CD8-positive, alpha-beta memory T cell (primary cell): ENCODE data around the gene GABRA4. TPM values are rescaled to one million over a fixed set of nuclear protein-coding genes. Genes with fewer than 3 reads are reported as not detected.
A peak's percentile ranks its signal among the peaks of the same experiment; 100 is the strongest.

Experiments
- CTCF ChIA-PET: fragments of 350-600 bp; sonication (Branson Sonifier 250); formaldehyde crosslinking; loops from one replicate; lab custom pipeline; 2021; ENCODE audit warnings: antibody characterized with exemption; lab: Charles Lee
- POLR2A ChIA-PET: fragments of 350-600 bp; sonication (Branson Sonifier 250); formaldehyde crosslinking; loops from one replicate; lab custom pipeline; 2021; ENCODE audit warnings: antibody characterized with exemption; lab: Charles Lee
- DNase-seq, 5 donors: peaks; one replicate each; pipeline versions ENCODE4 v3.0.0 to v3.0.0-alpha.2; 2020 to 2022; ENCODE audit warnings: mixed read lengths in 1 of 5
- H3K27ac ChIP-seq: one replicate; pipeline ENCODE4 v1.7.0; 2013; ENCODE audit warnings: low read depth, mild to moderate bottlenecking, low read length, moderate library complexity
- H3K27me3 ChIP-seq: 2 replicates; pipeline ENCODE4 v1.7.0; 2013; ENCODE audit warnings: low read length, mild to moderate bottlenecking; ENCODE audit not compliant: insufficient read depth, poor library complexity, severe bottlenecking
- H3K36me3 ChIP-seq: 2 replicates; pipeline ENCODE4 v1.7.0; 2013; ENCODE audit warnings: mild to moderate bottlenecking, low read length, moderate library complexity; ENCODE audit not compliant: insufficient read depth
- H3K4me1 ChIP-seq: 2 replicates; pipeline ENCODE4 v1.7.0; 2013; ENCODE audit warnings: mild to moderate bottlenecking, low read length, moderate library complexity; ENCODE audit not compliant: insufficient read depth
- H3K4me3 ChIP-seq: 2 replicates; pipeline ENCODE4 v1.7.0; 2013; ENCODE audit warnings: mild to moderate bottlenecking, low read length
- H3K9me3 ChIP-seq: 2 replicates; pipeline ENCODE4 v1.7.0; 2013; ENCODE audit warnings: mild to moderate bottlenecking, low read length
- H3K27ac Mint-ChIP-seq, 8 donors: one replicate each; pipeline ENCODE4 v1.8.0; 2020 to 2021; ENCODE audit warnings: mixed read lengths in 8 of 8, mild to moderate bottlenecking in 6 of 8, inconsistent platforms in 3 of 8, moderate library complexity in 3 of 8
- H3K27me3 Mint-ChIP-seq, 2 donors: one replicate each; pipeline ENCODE4 v1.8.0; 2020 to 2021; ENCODE audit warnings: mixed read lengths in 2 of 2, mild to moderate bottlenecking in 1 of 2, moderate library complexity in 1 of 2
- H3K36me3 Mint-ChIP-seq, 3 donors: one replicate each; pipeline ENCODE4 v1.8.0; 2020 to 2021; ENCODE audit warnings: mixed read lengths in 3 of 3, inconsistent platforms in 1 of 3, mild to moderate bottlenecking in 1 of 3
- H3K4me1 Mint-ChIP-seq, 3 donors: one replicate each; pipeline ENCODE4 v1.8.0; 2020 to 2021; ENCODE audit warnings: mixed read lengths in 3 of 3, inconsistent platforms in 1 of 3, mild to moderate bottlenecking in 1 of 3
- H3K4me3 Mint-ChIP-seq, 7 donors: one replicate each; pipeline ENCODE4 v1.8.0; 2020 to 2021; ENCODE audit warnings: mixed read lengths in 7 of 7, mild to moderate bottlenecking in 6 of 7, moderate library complexity in 4 of 7, inconsistent platforms in 2 of 7
- H3K9me3 Mint-ChIP-seq, 5 donors: one replicate each; pipeline ENCODE4 v1.8.0; 2020 to 2022; ENCODE audit warnings: mixed read lengths in 5 of 5, mild to moderate bottlenecking in 3 of 5, moderate library complexity in 2 of 5, inconsistent platforms in 1 of 5
- polyA plus RNA-seq: library from polyadenylated mRNA; unstranded; fragments of 300-500 nt; fragmentation: Illumina TruSeq; gene quantifications from one replicate; pipeline ENCODE4 v1.2.3, GENCODE V29; 2021
- total RNA-seq, 2 experiments: library from RNA; stranded (reverse); gene quantifications; one replicate each; pipeline ENCODE4 v1.2.3, GENCODE V29; 2021

GABRA4 gene
- total RNA-seq: not detected
- polyA plus RNA-seq: not detected

DNA sequence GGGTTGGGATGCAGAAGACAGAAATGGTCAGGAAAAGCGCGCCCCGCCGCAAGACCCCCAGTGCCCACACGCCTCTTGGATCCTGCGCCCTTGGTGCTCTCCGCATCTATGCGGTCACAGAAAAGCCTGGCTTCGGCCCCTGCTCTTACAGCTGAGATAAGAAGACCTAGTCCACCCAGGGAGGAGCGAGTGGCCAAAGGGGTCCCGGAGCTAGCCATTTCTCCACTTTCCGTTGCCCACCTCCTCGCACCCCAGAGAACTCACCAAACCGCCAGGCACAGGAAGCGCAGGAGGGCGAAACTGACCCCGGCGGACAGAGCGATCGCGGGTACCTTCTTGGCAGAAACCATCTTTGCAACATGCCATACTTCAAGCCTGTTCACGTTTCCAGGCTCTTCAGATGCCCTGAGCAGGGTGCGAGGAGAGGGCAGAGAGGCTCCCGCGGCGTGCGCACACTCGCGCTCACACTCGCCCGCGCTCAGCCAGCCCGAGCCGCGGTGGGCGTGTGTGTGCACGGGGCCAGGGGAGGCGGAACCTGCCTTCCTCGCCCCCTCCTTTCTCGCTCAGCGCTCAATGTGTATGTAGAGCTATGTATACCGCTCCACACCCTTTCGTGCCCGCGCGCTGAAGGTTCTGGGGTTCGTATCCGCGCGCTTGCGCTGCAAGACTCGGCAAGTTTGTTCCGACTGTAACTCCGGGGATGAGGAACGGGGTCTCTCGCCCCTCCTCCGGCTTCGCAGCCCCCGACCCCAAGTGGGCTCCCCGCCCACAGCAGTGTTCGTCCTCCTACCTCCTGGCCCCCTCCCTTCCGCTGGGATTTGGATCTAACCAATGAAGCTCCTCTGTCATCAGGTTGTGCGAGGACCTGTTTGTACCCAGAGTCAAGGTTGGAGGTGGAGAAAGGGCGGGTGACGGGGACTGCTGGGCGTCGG lies at the start of gene GABRA4:
Gene GABRA4, minus strand, starts transcription at position 507 of the 932 bp plus-strand sequence. Its CDS starts 157 bp downstream, at position 350.
- no peaks in the 10 kb centered on the region for H3K4me1 ChIP-seq
- no peak within 1 kb of the TSS for H3K4me3 ChIP-seq
- H3K9me3 ChIP-seq: no peaks in the 10 kb centered on the region
- POLR2A ChIA-PET: no interaction called here
- Mint-ChIP-seq H3K27me3 (peaks cover 29 to 64% of the 10 kb centered on the region in 2 donors), H3K36me3 (no peaks in the 10 kb centered on the region), H3K4me3 (peak within 1 kb of the TSS in 6 of 7 donors; percentile 29 to 79 (median 67)), H3K27ac (no peak within 1 kb of the TSS), H3K4me1 (peaks cover 7 to 22% (median 16%) of the 10 kb centered on the region in 3 donors), H3K9me3 (peaks cover 0 to 3% (median 0%) of the 10 kb centered on the region in 5 donors)
- no peaks in the 10 kb centered on the region for H3K36me3 ChIP-seq
- DNase-seq: no peak
- peaks cover 5% of the 10 kb centered on the region for H3K27me3 ChIP-seq
- CTCF ChIA-PET: no interaction called here
- H3K27ac ChIP-seq: no peak within 1 kb of the TSS

DNA sequence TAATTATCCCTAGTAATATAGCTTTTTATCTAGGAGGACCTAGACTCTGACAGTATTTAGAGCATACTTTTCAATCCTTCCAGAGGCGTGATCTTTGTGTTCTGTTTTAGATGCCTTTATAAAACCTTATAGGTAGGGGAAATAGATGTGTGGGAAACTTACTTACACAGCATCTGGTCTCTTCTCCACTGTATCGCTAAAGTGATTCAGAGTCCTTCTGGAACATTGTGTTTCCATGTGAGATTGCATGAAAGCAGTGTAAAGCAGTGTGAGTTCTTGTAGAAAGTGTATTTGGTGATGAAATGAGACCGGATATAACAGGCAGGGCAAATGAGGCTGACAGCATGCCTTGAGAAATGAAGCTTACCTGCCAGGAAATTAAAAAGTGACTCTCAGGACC lies 47.4 kb upstream of the GABRA4 start:
- peaks cover 8 to 25% of the 10 kb centered on the region in 2 donors for H3K27me3 Mint-ChIP-seq
- Histone ChIP-seq H3K4me3 (no peak overlapping the region), H3K4me1 (no peaks in the 10 kb centered on the region), H3K36me3 (no peaks in the 10 kb centered on the region), H3K9me3 (no peaks in the 10 kb centered on the region), H3K27me3 (no peaks in the 10 kb centered on the region), H3K27ac (no peak overlapping the region)
- DNase-seq: no peak
- H3K36me3 Mint-ChIP-seq: no peaks in the 10 kb centered on the region
- H3K27ac Mint-ChIP-seq: no peak overlapping the region
- H3K4me1 Mint-ChIP-seq: no peaks in the 10 kb centered on the region
- H3K9me3 Mint-ChIP-seq: no peaks in the 10 kb centered on the region
- no peak overlapping the region for H3K4me3 Mint-ChIP-seq
- POLR2A ChIA-PET: no interaction called here
- CTCF ChIA-PET: no interaction called here

DNA sequence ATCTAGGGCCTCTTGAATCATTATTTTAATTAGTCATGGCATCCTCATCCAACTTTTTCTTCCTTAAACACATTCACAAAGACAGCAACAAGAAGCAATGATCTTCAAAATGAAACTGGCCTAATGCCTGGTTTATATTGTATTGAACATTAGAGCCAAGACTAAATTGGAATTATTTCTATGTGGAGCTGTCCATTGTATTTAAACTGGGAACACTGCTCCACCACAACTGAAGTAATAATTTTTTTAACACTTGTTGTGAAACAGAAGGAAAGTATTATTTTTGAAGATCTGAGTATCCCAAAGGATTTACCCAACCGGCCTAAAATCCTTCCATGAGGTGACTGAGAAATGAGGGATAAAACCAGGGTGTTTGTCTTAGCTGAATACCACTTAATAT lies 44.9 kb upstream of the GABRA4 start:
- H3K9me3 ChIP-seq: no peaks in the 10 kb centered on the region
- Mint-ChIP-seq H3K27ac (no peak overlapping the region), H3K36me3 (no peaks in the 10 kb centered on the region), H3K9me3 (no peaks in the 10 kb centered on the region), H3K4me1 (no peaks in the 10 kb centered on the region), H3K4me3 (no peak overlapping the region), H3K27me3 (peaks cover 13 to 26% of the 10 kb centered on the region in 2 donors)
- no peak overlapping the region for H3K4me3 ChIP-seq
- peaks cover 1% of the 10 kb centered on the region for H3K27me3 ChIP-seq
- ChIA-PET POLR2A (no interaction called here), CTCF (no interaction called here)
- no peaks in the 10 kb centered on the region for H3K36me3 ChIP-seq
- no peak overlapping the region for H3K27ac ChIP-seq
- H3K4me1 ChIP-seq: no peaks in the 10 kb centered on the region
- no peak for DNase-seq

DNA sequence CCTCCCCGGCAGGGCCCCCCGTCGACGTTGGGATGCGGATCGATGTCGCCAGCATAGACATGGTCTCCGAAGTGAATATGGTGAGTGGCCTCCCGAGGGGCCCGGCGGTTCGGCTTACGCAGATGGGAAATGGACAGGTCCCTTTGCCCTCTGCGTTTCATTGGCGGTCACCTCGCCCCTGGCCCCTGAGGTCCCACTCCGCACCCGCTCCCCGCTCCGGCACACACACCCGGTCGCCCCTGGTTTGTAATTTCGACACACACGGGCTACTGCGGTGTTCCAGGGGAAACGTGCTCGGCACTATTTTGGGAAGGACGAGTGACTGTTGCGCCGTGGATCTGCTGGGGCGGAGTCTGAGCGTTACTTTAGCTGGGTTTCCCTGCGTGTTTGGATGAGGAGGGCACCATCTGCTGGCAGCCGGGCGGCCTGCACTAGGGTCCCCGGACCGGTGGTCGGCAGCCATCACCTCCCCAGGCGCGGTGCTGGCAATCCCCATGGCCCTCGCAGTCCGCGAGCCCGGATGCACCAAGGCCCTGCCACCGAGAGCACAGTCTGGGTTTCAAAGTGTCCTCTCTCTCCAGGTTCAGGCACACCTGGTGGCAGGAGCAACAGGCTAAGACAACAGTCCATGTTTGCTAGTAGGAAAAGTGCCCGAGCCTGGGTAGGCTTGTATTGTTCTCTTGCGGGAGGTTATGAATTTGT lies 39.2 kb upstream of the GABRA4 start:
- Mint-ChIP-seq H3K9me3 (peaks cover 0 to 2% (median 0%) of the 10 kb centered on the region in 5 donors), H3K36me3 (no peaks in the 10 kb centered on the region), H3K4me1 (peaks cover 15 to 24% (median 22%) of the 10 kb centered on the region in 3 donors), H3K27ac (no peak overlapping the region), H3K4me3 (peak overlapping the region; percentile 17 to 84 (median 76)), H3K27me3 (peaks cover 30 to 57% of the 10 kb centered on the region in 2 donors)
- peak in 2 of 5 donors; percentile 39 to 41 for DNase-seq
- no peaks in the 10 kb centered on the region for H3K9me3 ChIP-seq
- ChIA-PET CTCF (no interaction called here), POLR2A (no interaction called here)
- no peak overlapping the region for H3K27ac ChIP-seq
- H3K36me3 ChIP-seq: no peaks in the 10 kb centered on the region
- H3K27me3 ChIP-seq: peaks cover 22% of the 10 kb centered on the region
- peak overlapping the region; percentile 29 for H3K4me3 ChIP-seq
- peaks cover 12% of the 10 kb centered on the region for H3K4me1 ChIP-seq

DNA sequence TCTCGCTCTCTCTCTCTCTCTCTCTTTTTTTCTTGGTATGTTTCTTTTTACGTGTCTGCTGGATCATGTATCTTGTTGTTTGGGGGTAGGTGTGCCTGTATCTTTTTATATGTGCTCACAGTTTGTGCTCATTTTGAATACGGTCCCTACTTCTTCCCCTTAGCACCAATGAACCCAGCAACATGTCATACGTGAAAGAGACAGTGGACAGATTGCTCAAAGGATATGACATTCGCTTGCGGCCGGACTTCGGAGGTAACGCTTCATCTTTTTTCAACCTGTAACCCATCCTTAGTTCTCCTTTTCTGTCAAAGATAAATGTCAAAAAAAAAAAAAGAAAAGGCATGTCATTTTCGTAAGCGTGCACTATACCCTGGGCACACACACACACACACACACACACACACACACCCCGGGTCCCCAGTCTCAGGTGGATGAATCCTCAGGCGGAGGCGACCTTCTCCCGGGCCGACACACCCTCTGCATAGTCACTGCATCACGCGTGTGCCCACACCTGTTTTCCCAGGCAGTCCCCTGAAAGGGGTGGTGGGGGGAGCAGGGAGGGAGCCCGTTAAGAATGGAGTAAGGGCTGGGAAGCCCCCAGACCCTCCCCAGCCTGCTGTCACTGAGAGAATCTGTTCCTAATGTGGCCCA lies 38.5 kb upstream of the GABRA4 start:
- H3K36me3 ChIP-seq: no peaks in the 10 kb centered on the region
- H3K4me3 ChIP-seq: peak overlapping the region; percentile 29
- H3K27ac ChIP-seq: no peak overlapping the region
- peaks cover 15 to 24% (median 22%) of the 10 kb centered on the region in 3 donors for H3K4me1 Mint-ChIP-seq
- H3K9me3 Mint-ChIP-seq: peaks cover 0 to 2% (median 0%) of the 10 kb centered on the region in 5 donors
- H3K9me3 ChIP-seq: no peaks in the 10 kb centered on the region
- H3K4me3 Mint-ChIP-seq: peak overlapping the region; percentile 12 to 84 (median 76)
- peak in 1 of 5 donors; percentile 9 for DNase-seq
- H3K27me3 ChIP-seq: peaks cover 22% of the 10 kb centered on the region
- CTCF ChIA-PET: no interaction called here
- POLR2A ChIA-PET: no interaction called here
- peak overlapping the region in 3 of 8 donors; percentile 1 to 92 (median 12) for H3K27ac Mint-ChIP-seq
- peaks cover 29 to 57% of the 10 kb centered on the region in 2 donors for H3K27me3 Mint-ChIP-seq
- H3K4me1 ChIP-seq: peaks cover 12% of the 10 kb centered on the region
- H3K36me3 Mint-ChIP-seq: no peaks in the 10 kb centered on the region

DNA sequence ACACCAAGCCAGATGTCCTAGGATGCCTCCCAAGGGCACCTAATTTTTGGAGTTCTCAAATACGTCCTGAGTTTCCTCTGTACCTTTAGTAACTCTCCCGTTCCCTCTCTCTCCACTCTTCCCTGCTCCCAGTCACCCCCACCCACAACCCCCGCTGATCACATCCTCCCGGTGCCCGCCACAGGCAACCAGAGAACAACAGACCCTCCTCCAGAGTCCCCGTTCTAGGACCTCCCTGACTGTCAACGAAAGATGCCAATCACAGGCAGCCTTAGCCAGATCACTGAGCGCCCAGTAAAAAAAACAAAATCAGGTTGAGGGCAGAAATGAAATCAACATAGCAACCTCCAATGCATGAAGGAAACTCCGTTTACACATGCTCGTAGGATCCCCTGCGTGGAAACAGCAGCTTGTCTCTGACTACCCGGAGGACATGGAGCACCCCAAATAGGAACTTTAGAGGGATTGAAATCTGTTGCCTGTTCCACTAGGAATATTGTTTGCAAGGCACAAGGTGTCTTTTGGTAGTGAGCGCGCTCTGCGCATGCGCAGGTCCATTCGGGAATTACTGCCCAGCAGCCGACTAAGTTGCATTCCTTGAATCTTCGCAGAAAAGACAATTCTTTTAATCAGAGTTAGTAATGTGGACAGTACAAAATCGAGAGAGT lies 37.8 kb upstream of the GABRA4 start, which contains the start of gene GABRB1:
Gene GABRB1, plus strand, starts transcription at position 557 of the 668 bp plus-strand sequence.
- ChIA-PET CTCF (no interaction called here), POLR2A (no interaction called here)
- Mint-ChIP-seq H3K27ac (peak within 1 kb of the TSS in 3 of 8 donors; percentile 1 to 92 (median 12)), H3K4me1 (peaks cover 15 to 24% (median 22%) of the 10 kb centered on the region in 3 donors), H3K36me3 (no peaks in the 10 kb centered on the region), H3K4me3 (peak within 1 kb of the TSS; percentile 12 to 84 (median 76)), H3K27me3 (peaks cover 31 to 57% of the 10 kb centered on the region in 2 donors), H3K9me3 (peaks cover 0 to 2% (median 0%) of the 10 kb centered on the region in 5 donors)
- Histone ChIP-seq H3K27me3 (peaks cover 22% of the 10 kb centered on the region), H3K9me3 (no peaks in the 10 kb centered on the region), H3K4me1 (peaks cover 12% of the 10 kb centered on the region), H3K4me3 (peak within 1 kb of the TSS; percentile 29), H3K27ac (no peak within 1 kb of the TSS), H3K36me3 (no peaks in the 10 kb centered on the region)
- DNase-seq: peak in 1 of 5 donors; percentile 11

DNA sequence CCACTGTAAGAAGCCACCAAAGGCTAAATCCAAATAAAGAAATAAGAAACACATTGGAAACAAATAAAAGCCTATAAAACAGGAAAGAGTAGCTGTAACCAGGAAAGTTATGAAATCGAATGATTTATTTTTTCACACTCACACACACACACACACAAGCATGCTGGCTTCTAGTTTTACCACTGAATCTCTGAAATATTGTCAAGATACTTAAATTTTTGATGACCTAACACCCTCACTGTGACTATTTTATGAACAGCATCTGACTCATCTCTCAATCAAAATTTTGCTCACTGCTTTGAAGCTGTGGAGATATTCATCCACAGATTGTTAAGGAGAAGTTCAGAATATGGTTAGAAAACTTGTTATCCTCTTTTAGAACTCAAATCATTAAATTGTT lies 24.1 kb upstream of the GABRA4 start:
- CTCF ChIA-PET: no interaction called here
- H3K4me3 ChIP-seq: no peak overlapping the region

More for the DNA sequence above, 24.1 kb upstream of the GABRA4 start:
- no peaks in the 10 kb centered on the region for H3K4me1 ChIP-seq
- Mint-ChIP-seq H3K4me3 (no peak overlapping the region), H3K27ac (no peak overlapping the region), H3K36me3 (no peaks in the 10 kb centered on the region), H3K9me3 (no peaks in the 10 kb centered on the region), H3K4me1 (peaks cover 0 to under 1% (median 0%) of the 10 kb centered on the region in 3 donors), H3K27me3 (peaks cover 0 to 3% of the 10 kb centered on the region in 2 donors)
- H3K36me3 ChIP-seq: no peaks in the 10 kb centered on the region
- H3K27ac ChIP-seq: no peak overlapping the region
- H3K9me3 ChIP-seq: no peaks in the 10 kb centered on the region
- POLR2A ChIA-PET: no interaction called here
- no peak for DNase-seq
- no peaks in the 10 kb centered on the region for H3K27me3 ChIP-seq
